HepG2 (cell line): ENCODE measurements around the gene RAB15. TPM values are rescaled to one million over a fixed set of nuclear protein-coding genes. Genes with fewer than 3 reads are reported as not detected.

Experiments
- ATAC-seq: fragments of 200-7000 bp; cut with Tn5 transposase; 3 replicates; pipeline ENCODE4 v1.9.1; 2020; ENCODE audit warnings: mild to moderate bottlenecking, moderate library complexity
- BruUV-seq: library from RNA; stranded (reverse); fragments of 400-500 nt; replicated peaks from 2 replicates; lab custom pipeline; 2021; lab: Mats Ljungman, UMichigan
- CTCF ChIA-PET: fragments of 300-600 bp; formaldehyde crosslinking; extraction: SDS; loops from one replicate; lab custom pipeline; 2021; ENCODE audit warnings: low total read pairs, inconsistent platforms, low intra/inter-chr PET ratio; lab: Yijun Ruan, JAX
- POLR2A ChIA-PET: fragments of 350-600 bp; sonication (Branson Sonifier 250); formaldehyde crosslinking; loops from one replicate; lab custom pipeline; 2020; ENCODE audit warnings: antibody characterized with exemption, inconsistent platforms; lab: Yijun Ruan, JAX
- DNase-seq: peaks from one replicate; pipeline ENCODE4 v3.0.0-alpha.2; 2015; ENCODE audit warnings: low spot score
- FAIRE-seq: peaks from 3 replicates; lab custom pipeline; 2011; peaks lifted over from hg19 to GRCh38; lab: Jason Lieb, UNC
- H2AFZ ChIP-seq: one replicate; pipeline ENCODE4 v1.6.1; 2011; ENCODE audit warnings: low read length, inconsistent platforms
- H3K27ac ChIP-seq: fragments of 300-600 bp; 3 replicates; pipeline ENCODE4 v1.8.0; 2011; ENCODE audit warnings: mixed run types, mild to moderate bottlenecking, mixed read lengths, low read length, inconsistent platforms; ENCODE audit not compliant: insufficient read depth; ENCODE audit errors: extremely low read length
- H3K27me3 ChIP-seq, 2 experiments: fragments of 200-600 bp in 1 of 2; 2 replicates in 1 of 2; 3 replicates in 1 of 2; pipeline versions ENCODE4 v1.6.0 to v1.8.0; 2011; ENCODE audit warnings: low read length in 2 of 2, mild to moderate bottlenecking in 2 of 2, moderate library complexity in 2 of 2, inconsistent platforms in 1 of 2; ENCODE audit not compliant: insufficient read depth in 2 of 2, control insufficient read depth in 1 of 2
- H3K36me3 ChIP-seq, 2 experiments: fragments of 200-600 bp in 1 of 2; replicated peaks in 1 of 2; 2 replicates in 1 of 2; 3 replicates in 1 of 2; pipeline versions ENCODE4 v1.5.1 to v1.8.0; 2011; ENCODE audit warnings: low read length in 2 of 2, inconsistent platforms in 1 of 2; ENCODE audit not compliant: insufficient read depth in 2 of 2, control insufficient read depth in 1 of 2
- H3K4me1 ChIP-seq: 2 replicates; pipeline ENCODE4 v1.5.1; 2012; ENCODE audit warnings: low read length, inconsistent platforms; ENCODE audit not compliant: insufficient read depth
- H3K4me2 ChIP-seq: 2 replicates; pipeline ENCODE4 v1.6.0; 2011; ENCODE audit warnings: low read depth, low read length, inconsistent platforms
- H3K4me3 ChIP-seq, 3 experiments: fragments of 200-600 bp in 1 of 3; sonication (generic), shearing (Covaris generic) in 1 of 3; replicated peaks in 1 of 3; 2 replicates each; pipeline ENCODE4 v1.5.1; 2011 to 2016; ENCODE audit warnings: low read length in 3 of 3, inconsistent platforms in 2 of 3, low read depth in 2 of 3, mild to moderate bottlenecking in 2 of 3, control low read depth in 1 of 3, mixed read lengths in 1 of 3; ENCODE audit not compliant: insufficient read depth in 1 of 3
- H3K79me2 ChIP-seq: one replicate; pipeline ENCODE4 v1.6.1; 2011; ENCODE audit warnings: low read length, inconsistent platforms; ENCODE audit not compliant: insufficient read depth
- H3K9ac ChIP-seq: 2 replicates; pipeline ENCODE4 v1.6.0; 2011; ENCODE audit warnings: mild to moderate bottlenecking, low read depth, low read length, inconsistent platforms; ENCODE audit not compliant: insufficient read depth
- H3K9me3 ChIP-seq: 2 replicates; pipeline ENCODE4 v1.5.1; 2012; ENCODE audit warnings: mild to moderate bottlenecking, low read length
- H4K20me1 ChIP-seq: 2 replicates; pipeline ENCODE4 v1.6.0; 2011; ENCODE audit warnings: inconsistent platforms, mild to moderate bottlenecking, low read length, moderate library complexity; ENCODE audit not compliant: insufficient read depth
- MNT ChIP-seq: fragments of 450-650 bp; IDR thresholded peaks from 2 replicates; pipeline ENCODE4 v1.6.1; 2016
- NR2F6 ChIP-seq, 2 experiments: IDR thresholded peaks; 2 replicates each; pipeline ENCODE4 v1.6.1; 2016; ENCODE audit warnings: antibody characterized with exemption in 1 of 2, mild to moderate bottlenecking in 1 of 2
- NRL ChIP-seq: sonication (generic); formaldehyde crosslinking; IDR thresholded peaks from 2 replicates; pipeline ENCODE4 v1.5.0; 2020; ENCODE audit warnings: missing genetic modification reagents, mild to moderate bottlenecking, moderate library complexity, borderline replicate concordance
- PHF8 ChIP-seq: sonication (generic); formaldehyde crosslinking; IDR thresholded peaks from 2 replicates; pipeline ENCODE4 v1.5.0; 2020; ENCODE audit warnings: missing genetic modification reagents
- POGZ ChIP-seq: sonication (generic); formaldehyde crosslinking; IDR thresholded peaks from 2 replicates; pipeline ENCODE4 v1.4.0; 2020; ENCODE audit warnings: mild to moderate bottlenecking, missing genetic modification reagents
- RARA ChIP-seq: IDR thresholded peaks from 2 replicates; pipeline ENCODE4 v1.6.1; 2016; ENCODE audit warnings: missing genetic modification reagents, missing compliant biosample characterization
- RFX3 ChIP-seq: IDR thresholded peaks from 2 replicates; pipeline ENCODE4 v1.6.1; 2016; ENCODE audit warnings: missing biosample characterization, missing genetic modification reagents
- YEATS4 ChIP-seq: sonication (generic); formaldehyde crosslinking; IDR thresholded peaks from 2 replicates; pipeline ENCODE4 v1.4.0; 2020; ENCODE audit warnings: missing genetic modification reagents, borderline replicate concordance
- ZNF121 ChIP-seq: sonication (generic); formaldehyde crosslinking; IDR thresholded peaks from 2 replicates; pipeline ENCODE4 v1.5.0; 2020; ENCODE audit warnings: mild to moderate bottlenecking, missing genetic modification reagents
- ZNF513 ChIP-seq: sonication (generic); formaldehyde crosslinking; conservative IDR thresholded peaks from 2 replicates; pipeline ENCODE4 v1.5.0; 2020; ENCODE audit warnings: missing genetic modification reagents
- WGBS: methylation state at CpG from one replicate; pipeline ENCODE4 v1.1.6; 2017; ENCODE audit warnings: low lambda C conversion rate; 5-methylcytosine and 5-hydroxymethylcytosine counted together
- in situ Hi-C: cut with HindIII; loops from 2 replicates; pipeline ENCODE4 v1.10.0; 2017; ENCODE audit warnings: low pct_unique_long_range_greater_than_20kb; ENCODE audit not compliant: extremely low pct_ligation_motif_present
- intact Hi-C: fragments of 100-400 bp; cut with micrococcal nuclease; formaldehyde crosslinking; loops from one replicate; pipeline ENCODE4 v1.10.0; 2022; ENCODE audit not compliant: unreplicated experiment
- polyA plus RNA-seq, 8 experiments: library from polyadenylated mRNA; depleted of rRNA in 3 of 8; stranded (reverse) in 7 of 8; unstranded in 1 of 8; fragments of >200 nt; fragmentation: Illumina TruSeq in 4 of 8; extraction: Trizol in 4 of 8; gene quantifications; 2 replicates each; pipeline versions ENCODE4 v1.2.1 to v1.2.3, GENCODE V29; 2011 to 2016; ENCODE audit warnings: low read depth in 4 of 8, missing spikeins in 1 of 8, mixed read lengths in 1 of 8; ENCODE audit not compliant: insufficient read depth in 1 of 8
- total RNA-seq, 5 experiments: library from RNA; depleted of rRNA; stranded (reverse); fragments of >200 nt; fragmentation: Illumina TruSeq; extraction: Trizol; gene quantifications; 2 replicates each; pipeline ENCODE4 v1.2.3, GENCODE V29; 2016; ENCODE audit warnings: low read depth in 1 of 5

RAB15 gene
- total and polyA plus RNA-seq, 2 of the 13 experiments (the other 11 are each of a cell fraction or from before 2014, with no cell fraction given), result 7.4 to 18.5 TPM

GRCh38 chr14:64992328-64992885, 20.3 kb upstream of the RAB15 start (continued):
- TF ChIP-seq YEATS4 (CRISPR knock-in tag), result 0 out of 2 replicates have a peak, but pooled peaks have one; percentile 27
- TF ChIP-seq RARA, result peak; percentile 58
- no peak for TF ChIP-seq RFX3
- TF ChIP-seq PHF8 (CRISPR knock-in tag), result no peak
- TF ChIP-seq POGZ (CRISPR knock-in tag), result 0 out of 2 replicates have a peak, but pooled peaks have one; percentile 21
- peak; percentile 71 for TF ChIP-seq NR2F6 (IDR thresholded peaks at IDR 0.05)
- TF ChIP-seq NR2F6 (CRISPR knock-in tag; IDR thresholded peaks at IDR 0.05), result peak; percentile 74
- TF ChIP-seq NRL (CRISPR knock-in tag), result no peak
- no peak for TF ChIP-seq ZNF513 (CRISPR knock-in tag)
- TF ChIP-seq ZNF121 (CRISPR knock-in tag), result peak; percentile 95

DNA sequence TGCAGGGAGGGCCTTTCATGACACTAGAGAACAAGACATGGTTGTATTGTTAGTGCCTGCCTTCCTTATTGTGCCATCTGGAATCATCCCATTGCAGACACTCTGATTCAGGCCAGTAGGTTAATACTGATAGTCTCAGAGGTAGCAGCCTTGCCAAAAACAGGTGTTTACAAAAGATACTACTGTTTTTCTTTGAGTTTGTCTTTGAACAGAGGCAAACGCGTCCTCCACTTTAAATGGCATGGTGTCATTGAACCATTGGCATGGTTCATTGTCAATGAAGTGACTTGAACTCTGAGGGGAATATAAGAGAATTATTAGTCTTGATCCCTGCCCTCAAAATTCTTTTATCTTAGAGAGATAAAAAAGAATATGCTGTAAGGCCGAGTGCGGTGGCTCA, 18.8 kb upstream of the RAB15 start:
- CTCF ChIA-PET, result no interaction called here
- ATAC-seq (no peak), DNase-seq (no peak), FAIRE-seq (no peak)
- H3K36me3 ChIP-seq, result peaks cover 0 to 3% of the 10 kb centered on the region in 2 experiments; a peak in 2 of 5 replicates
- no peak for TF ChIP-seq MNT
- H3K79me2 ChIP-seq, result peaks cover 69% of the 10 kb centered on the region
- in situ Hi-C loops (no loop called here), intact Hi-C loops (no loop called here)
- H3K9ac ChIP-seq, result no peak overlapping the region
- H3K4me1 ChIP-seq, result peaks cover 53% of the 10 kb centered on the region
- BruUV-seq, result no TSS peak
- no peaks in the 10 kb centered on the region for H4K20me1 ChIP-seq
- H2AFZ ChIP-seq, result no peak overlapping the region
- H3K4me2 ChIP-seq, result no peak overlapping the region
- H3K4me3 ChIP-seq, result no peak overlapping the region
- no peak overlapping the region for H3K27ac ChIP-seq
- no peaks in the 10 kb centered on the region for H3K27me3 ChIP-seq
- POLR2A ChIA-PET, result no interaction called here
- no peaks in the 10 kb centered on the region for H3K9me3 ChIP-seq
- WGBS, result 94% methylated on average over 4 of the region's 4 CpGs
